Coronary artery (tissue), 2 donors: ENCODE results near the gene SMG6.

Experiments
- DNase-seq: peaks from one replicate; pipeline ENCODE4 v3.0.0-alpha.2; 2017; ENCODE audit warnings: low spot score
- H3K27ac ChIP-seq, 2 donors: fragments of 200-600 bp; sonication (generic); one replicate each; pipeline ENCODE4 v1.5.1; 2016 to 2019
- H3K4me3 ChIP-seq: fragments of 200-600 bp; sonication (generic); 2 replicates; pipeline ENCODE4 v1.5.1; 2016; ENCODE audit warnings: mild to moderate bottlenecking, moderate library complexity
- TF ChIP-seq, protein P1 (sequence below): fragments of 200-600 bp; sonication (generic); IDR thresholded peaks from one replicate; pipeline ENCODE4 v1.5.1; 2019; ENCODE audit warnings: antibody characterized with exemption

Gene SMG6

DNA sequence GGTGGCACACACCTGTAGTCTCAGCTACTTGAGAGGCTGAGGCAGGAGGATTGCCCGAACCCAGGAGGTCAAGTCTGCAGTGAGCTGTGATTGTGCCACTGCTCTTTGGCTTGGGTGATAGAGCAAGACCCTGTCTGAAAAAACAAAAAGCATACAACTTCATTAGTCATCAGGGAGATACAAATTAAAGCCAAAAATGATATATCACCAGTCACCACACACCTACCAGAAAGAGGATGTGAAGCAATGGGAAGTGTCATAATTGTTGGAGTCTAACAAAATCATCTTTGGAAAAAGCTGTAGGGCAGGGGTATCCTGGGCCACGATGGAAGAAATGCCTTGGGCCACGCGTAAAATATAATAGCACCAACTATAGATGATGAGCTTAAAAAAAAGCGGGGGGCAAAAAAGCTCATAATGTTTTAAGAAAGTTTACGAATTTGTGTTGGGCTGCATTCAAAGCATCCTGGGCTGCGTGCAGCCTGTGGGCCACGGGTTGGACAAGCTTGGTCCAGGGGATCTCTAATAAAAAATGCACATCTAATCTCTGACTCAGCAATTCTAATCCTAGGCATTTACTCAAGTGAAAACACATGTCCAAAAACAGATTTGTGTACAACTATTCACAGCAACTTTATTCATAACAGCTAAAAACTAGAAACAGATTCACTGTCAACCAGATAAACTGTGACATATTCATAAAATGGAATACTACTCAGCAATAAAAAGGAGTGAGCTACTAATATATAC is 182.8 kb downstream of the SMG6 start:
- H3K27ac ChIP-seq = no peak overlapping the region
- no peak for DNase-seq

DNA sequence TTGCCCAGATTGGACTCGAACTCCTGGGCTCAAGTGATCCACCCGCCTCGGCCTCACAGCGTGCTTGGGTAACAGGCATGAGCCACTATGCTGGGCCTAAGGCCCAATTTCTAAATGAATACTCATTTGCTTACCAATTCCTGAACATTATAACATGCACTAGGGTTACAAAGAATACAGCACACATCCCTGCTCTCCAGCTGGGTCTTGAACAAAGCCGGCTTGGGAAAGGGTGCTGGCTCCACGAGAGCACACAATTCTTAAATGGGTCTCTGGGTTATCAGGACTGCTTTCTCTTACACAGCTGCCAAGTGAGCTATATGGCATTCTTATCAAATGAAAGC is 190.3 kb downstream of the SMG6 start:
- H3K27ac ChIP-seq = no peak overlapping the region
- TF ChIP-seq, protein P1, sequence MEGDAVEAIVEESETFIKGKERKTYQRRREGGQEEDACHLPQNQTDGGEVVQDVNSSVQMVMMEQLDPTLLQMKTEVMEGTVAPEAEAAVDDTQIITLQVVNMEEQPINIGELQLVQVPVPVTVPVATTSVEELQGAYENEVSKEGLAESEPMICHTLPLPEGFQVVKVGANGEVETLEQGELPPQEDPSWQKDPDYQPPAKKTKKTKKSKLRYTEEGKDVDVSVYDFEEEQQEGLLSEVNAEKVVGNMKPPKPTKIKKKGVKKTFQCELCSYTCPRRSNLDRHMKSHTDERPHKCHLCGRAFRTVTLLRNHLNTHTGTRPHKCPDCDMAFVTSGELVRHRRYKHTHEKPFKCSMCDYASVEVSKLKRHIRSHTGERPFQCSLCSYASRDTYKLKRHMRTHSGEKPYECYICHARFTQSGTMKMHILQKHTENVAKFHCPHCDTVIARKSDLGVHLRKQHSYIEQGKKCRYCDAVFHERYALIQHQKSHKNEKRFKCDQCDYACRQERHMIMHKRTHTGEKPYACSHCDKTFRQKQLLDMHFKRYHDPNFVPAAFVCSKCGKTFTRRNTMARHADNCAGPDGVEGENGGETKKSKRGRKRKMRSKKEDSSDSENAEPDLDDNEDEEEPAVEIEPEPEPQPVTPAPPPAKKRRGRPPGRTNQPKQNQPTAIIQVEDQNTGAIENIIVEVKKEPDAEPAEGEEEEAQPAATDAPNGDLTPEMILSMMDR = no peak
- DNase-seq = no peak
- no peak overlapping the region for H3K4me3 ChIP-seq

More for the DNA sequence above, 182.8 kb downstream of the SMG6 start:
- no peak overlapping the region for H3K4me3 ChIP-seq
- TF ChIP-seq, protein P1 = no peak

DNA sequence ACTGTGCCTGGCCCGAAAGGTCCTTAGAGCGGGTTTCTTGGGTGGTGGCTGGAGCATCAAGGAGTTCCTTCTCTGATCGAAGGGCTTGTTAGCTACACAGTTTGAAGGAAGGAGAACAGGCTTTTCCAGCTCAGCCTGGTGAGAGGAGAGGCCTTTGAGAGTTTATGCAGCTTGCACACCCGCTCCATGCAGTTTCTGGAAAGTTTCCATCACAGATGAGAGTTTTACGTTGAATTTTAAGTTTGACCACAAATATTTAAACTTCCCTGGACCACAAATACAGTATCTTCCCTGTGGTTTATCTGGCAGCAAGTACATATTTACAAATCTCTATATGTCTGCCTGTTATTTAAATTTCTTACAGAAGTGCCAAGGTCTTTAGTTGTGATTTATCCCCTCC is 191.9 kb downstream of the SMG6 start:
- no peak for DNase-seq
- Histone ChIP-seq H3K27ac (no peak overlapping the region), H3K4me3 (no peak overlapping the region)
- TF ChIP-seq, protein P1 = no peak

DNA sequence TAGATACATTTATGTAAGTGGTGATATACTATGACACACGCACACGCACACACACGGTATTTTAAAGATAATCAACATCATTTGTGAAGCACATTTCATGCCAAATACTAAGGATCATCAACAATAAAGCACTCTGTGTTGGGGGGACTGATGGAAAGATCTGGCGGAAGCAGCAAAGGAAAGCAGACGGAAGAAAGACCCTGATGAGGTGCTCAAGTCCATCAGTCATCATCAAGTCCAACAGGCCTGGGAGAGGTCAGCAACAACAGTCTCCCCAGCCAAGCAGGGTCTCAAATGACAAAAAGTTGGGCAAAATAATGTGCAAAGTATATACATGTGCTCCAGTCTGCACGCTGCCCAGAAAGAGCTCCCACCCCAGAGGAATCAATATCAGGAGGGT is 193.1 kb downstream of the SMG6 start:
- no peak for DNase-seq
- no peak overlapping the region for H3K4me3 ChIP-seq
- no peak overlapping the region for H3K27ac ChIP-seq
- TF ChIP-seq, protein P1 = no peak

DNA sequence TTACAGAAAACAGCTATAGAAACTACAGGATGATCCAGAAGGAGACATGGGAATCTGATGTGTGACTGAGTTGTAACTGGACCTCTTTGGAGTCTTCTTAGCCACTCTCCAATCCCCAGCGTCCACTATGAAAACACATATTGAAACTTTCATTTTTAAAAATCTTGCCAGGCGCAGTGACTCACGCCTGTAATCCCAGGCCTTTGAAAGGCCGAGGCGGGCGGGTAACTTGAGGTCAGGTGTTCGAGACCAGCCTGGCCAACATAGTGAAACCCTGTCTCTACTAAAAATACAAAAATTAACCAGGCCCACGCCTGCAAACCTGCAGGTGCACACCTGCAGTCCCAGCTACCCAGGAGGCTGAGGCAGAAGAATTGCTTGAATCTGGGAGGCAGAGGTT is 195.4 kb downstream of the SMG6 start:
- Histone ChIP-seq H3K4me3 (no peak overlapping the region), H3K27ac (peak overlapping the region; percentile 62 to 87)
- TF ChIP-seq, protein P1 = no peak
- no peak for DNase-seq

DNA sequence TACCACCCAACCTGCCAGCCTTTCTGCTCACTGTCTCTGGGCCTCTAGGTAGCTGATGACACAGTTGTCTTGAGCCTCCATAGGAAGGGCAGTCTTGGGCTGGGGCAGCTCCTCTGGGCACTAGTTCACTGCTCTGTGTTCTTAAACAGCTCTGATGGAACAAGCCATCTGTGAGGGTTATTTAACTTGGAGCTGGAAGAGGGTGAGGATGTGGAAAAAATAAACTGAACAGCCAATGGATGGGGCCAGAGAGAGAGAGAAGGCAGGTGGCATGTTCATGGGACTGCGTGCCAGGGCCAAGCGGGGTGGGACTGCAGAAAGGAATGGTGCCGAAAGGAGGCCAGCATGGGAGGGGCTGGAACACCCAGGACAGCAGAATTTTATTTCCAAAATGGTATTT is 196.1 kb downstream of the SMG6 start:
- no peak overlapping the region for H3K4me3 ChIP-seq
- peak overlapping the region; percentile 62 to 87 for H3K27ac ChIP-seq
- no peak for DNase-seq

DNA sequence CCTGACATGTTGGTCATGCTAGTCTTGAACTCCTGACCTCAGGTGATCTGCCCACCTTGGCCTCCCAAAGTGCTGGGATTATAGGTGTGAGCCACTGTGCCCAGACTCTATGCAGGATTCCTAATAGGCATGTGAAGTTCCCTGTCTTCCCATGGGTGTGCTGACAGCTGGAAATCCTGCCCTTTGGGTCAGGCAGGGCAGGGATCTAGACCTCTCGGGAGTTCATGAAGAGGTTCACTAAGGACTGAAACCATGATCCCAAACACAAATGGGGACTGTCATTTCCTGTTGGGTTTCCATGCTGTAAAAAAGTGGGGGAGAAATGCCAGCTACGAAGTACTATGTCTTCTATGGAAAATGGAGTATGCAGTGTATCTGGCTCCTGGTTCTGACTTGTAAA is 196.5 kb downstream of the SMG6 start:
- H3K4me3 ChIP-seq = no peak overlapping the region
- no peak for DNase-seq
- peak overlapping the region; percentile 62 to 87 for H3K27ac ChIP-seq
- TF ChIP-seq, protein P1 = no peak

More for the DNA sequence above, 196.1 kb downstream of the SMG6 start:
- TF ChIP-seq, protein P1 = no peak
